Measurements from ENCODE around the gene CAGE1. TPM values are rescaled to one million over a fixed set of nuclear protein-coding genes. Genes with fewer than 3 reads are reported as not detected.
"Not testable (repeated sequence)": the region's sequence is repeated elsewhere in the genome, so short reads cannot be mapped to it uniquely, and the experiment has no call there.

Gene CAGE1
- total RNA-seq, 1 donor from 2014 or later, result not detected

DNA sequence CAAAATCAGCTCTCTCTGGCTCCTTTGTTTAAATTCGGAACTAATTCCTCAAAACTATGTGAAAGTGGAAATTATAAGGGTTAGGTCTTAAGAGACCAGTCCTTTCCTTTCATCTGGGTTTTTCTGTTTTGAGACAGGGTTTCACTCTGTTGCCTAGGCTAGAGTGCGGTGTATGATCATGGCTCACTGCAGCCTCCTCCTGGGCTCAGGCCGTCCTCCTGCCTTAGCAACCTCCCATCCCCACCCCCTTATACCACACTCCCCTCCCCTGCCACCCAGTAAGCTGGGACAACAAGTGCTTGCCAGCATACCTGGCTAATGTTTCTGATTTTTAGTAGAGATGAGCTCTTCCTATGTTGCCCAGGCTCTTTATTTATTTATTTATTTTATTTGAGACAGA is 63.8 kb downstream of the CAGE1 start:
- Mint-ChIP-seq H3K4me3 (ENCODE audit: low read depth) (no peak overlapping the region), H3K9me3 (ENCODE audit: low read depth) (no peaks in the 10 kb centered on the region), H3K27ac (no peak overlapping the region), H3K27me3 (no peaks in the 10 kb centered on the region), H3K4me1 (ENCODE audit: low read depth) (no peaks in the 10 kb centered on the region), H3K36me3 (ENCODE audit: insufficient read depth) (no peaks in the 10 kb centered on the region)
- DNase-seq (ENCODE audit: low spot score, unreplicated experiment), result no peak
- TF ChIP-seq, protein P1, sequence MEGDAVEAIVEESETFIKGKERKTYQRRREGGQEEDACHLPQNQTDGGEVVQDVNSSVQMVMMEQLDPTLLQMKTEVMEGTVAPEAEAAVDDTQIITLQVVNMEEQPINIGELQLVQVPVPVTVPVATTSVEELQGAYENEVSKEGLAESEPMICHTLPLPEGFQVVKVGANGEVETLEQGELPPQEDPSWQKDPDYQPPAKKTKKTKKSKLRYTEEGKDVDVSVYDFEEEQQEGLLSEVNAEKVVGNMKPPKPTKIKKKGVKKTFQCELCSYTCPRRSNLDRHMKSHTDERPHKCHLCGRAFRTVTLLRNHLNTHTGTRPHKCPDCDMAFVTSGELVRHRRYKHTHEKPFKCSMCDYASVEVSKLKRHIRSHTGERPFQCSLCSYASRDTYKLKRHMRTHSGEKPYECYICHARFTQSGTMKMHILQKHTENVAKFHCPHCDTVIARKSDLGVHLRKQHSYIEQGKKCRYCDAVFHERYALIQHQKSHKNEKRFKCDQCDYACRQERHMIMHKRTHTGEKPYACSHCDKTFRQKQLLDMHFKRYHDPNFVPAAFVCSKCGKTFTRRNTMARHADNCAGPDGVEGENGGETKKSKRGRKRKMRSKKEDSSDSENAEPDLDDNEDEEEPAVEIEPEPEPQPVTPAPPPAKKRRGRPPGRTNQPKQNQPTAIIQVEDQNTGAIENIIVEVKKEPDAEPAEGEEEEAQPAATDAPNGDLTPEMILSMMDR (IDR thresholded peaks at IDR 0.05; ENCODE audit: unreplicated experiment), result no peak

DNA sequence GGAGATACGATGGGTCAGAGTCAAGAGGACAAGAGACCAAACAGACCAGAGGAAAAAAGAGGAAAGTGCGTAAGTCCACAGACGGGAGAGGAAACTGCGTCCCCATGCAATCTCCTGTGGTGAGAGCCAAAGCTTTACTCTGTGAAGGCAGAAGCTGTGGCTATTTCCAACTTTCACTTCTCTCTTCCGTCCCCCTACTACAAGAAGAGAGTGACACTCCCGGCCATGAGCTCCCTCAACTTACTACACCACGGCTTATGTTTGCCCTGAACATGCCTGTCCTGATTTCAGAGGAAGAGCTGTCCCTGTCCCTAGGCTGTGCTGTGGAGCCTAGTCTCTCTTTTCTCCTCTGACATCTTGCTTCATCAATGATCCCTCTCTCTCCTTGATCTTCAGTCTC is 65.0 kb downstream of the CAGE1 start:
- Mint-ChIP-seq H3K36me3 (ENCODE audit: insufficient read depth) (no peaks in the 10 kb centered on the region), H3K9me3 (ENCODE audit: low read depth) (no peaks in the 10 kb centered on the region), H3K27me3 (no peaks in the 10 kb centered on the region), H3K4me3 (ENCODE audit: low read depth) (no peak overlapping the region), H3K27ac (no peak overlapping the region), H3K4me1 (ENCODE audit: low read depth) (no peaks in the 10 kb centered on the region)
- TF ChIP-seq, protein P1 (IDR thresholded peaks at IDR 0.05; ENCODE audit: unreplicated experiment), result no peak
- no peak for DNase-seq (ENCODE audit: low spot score, unreplicated experiment)

DNA sequence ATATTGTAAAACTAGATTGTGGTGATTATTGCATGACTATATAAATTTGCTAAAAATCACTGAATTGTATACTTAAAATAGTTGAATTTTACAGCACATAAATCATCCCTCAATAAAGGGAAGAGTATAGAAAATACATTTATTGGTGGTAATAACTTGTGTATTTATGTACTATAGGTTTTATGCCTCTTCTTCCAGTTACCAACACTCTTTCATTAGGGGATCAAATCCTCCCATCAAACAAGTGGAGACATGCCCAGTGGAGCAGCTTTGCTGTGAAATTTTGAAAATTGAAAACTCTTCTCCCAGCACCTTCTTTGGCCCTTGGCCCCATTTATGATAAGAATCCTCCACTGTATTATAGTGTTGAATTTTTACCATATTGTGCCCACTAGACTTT is 66.5 kb downstream of the CAGE1 start:
- no peak overlapping the region for H3K4me3 Mint-ChIP-seq (ENCODE audit: low read depth)
- no peaks in the 10 kb centered on the region for H3K36me3 Mint-ChIP-seq (ENCODE audit: insufficient read depth)
- TF ChIP-seq, protein P1 (IDR thresholded peaks at IDR 0.05; ENCODE audit: unreplicated experiment), result no peak
- H3K4me1 Mint-ChIP-seq (ENCODE audit: low read depth), result no peaks in the 10 kb centered on the region
- H3K27me3 Mint-ChIP-seq, result no peaks in the 10 kb centered on the region
- H3K27ac Mint-ChIP-seq, result no peak overlapping the region
- no peak for DNase-seq (ENCODE audit: low spot score, unreplicated experiment)
- no peaks in the 10 kb centered on the region for H3K9me3 Mint-ChIP-seq (ENCODE audit: low read depth)

DNA sequence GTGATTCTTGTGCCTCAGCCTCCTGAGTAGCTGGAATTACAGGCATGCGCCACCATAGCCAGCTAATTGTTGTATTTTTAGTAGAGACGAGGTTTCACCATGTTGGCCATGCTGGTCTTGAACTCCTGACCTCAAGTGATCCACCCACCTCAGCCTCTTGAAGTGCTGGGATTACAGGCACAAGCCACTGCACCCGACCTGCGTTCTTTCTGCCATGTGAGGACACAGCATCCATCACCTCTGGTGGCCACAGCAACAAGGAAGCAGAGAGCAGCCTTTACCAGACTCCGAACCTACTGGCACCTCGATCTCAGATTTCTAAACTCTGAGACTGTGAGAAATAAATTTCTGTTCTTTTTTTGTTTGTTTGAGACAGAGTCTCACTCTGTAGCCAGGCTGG is 67.7 kb downstream of the CAGE1 start:
- H3K4me1 Mint-ChIP-seq (ENCODE audit: low read depth); H3K36me3 Mint-ChIP-seq (ENCODE audit: insufficient read depth); H3K27me3 Mint-ChIP-seq; H3K9me3 Mint-ChIP-seq (ENCODE audit: low read depth); DNase-seq (ENCODE audit: low spot score, unreplicated experiment); H3K4me3 Mint-ChIP-seq (ENCODE audit: low read depth); H3K27ac Mint-ChIP-seq: not testable (repeated sequence)

DNA sequence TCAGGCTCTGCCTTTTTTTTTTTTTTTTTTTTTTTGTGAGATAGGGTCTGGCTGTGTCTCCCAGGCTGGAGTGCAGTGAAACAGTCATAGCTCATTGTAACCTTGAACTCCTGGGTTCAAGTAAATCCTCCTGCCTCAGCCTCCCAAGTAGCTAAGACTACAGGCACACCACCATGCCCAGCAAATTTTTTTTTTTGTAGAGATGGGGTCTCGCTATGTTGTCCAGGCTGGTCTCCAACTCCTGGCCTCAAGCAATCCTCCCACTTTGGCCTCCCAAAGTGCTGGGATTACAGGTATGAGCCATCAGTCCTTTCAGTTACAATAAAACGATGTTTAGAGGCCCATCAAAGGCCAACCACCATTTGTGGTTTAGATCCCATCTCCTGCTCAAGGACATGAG is 70.1 kb downstream of the CAGE1 start:
- not testable (repeated sequence) for H3K36me3 Mint-ChIP-seq (ENCODE audit: insufficient read depth); H3K9me3 Mint-ChIP-seq (ENCODE audit: low read depth); DNase-seq (ENCODE audit: low spot score, unreplicated experiment); H3K4me3 Mint-ChIP-seq (ENCODE audit: low read depth); H3K27ac Mint-ChIP-seq; H3K27me3 Mint-ChIP-seq; H3K4me1 Mint-ChIP-seq (ENCODE audit: low read depth)

DNA sequence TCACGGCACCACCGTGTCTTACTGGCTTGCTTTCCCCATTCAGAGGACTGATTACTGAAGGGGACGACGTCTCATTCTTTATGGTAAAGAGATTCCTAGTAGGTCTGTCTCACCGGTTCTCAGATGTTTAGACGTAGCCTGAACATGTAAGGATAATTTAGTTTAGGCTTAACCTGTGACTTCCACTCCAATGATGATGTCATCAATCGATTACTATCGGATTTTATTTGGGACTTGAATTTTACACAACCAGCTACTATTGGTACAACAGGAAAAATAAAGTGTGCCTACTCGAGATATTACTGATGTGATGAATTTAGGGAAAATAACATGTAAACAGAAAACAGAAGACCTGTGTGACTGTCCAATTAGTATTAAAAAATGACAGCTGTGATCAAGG is 72.0 kb downstream of the CAGE1 start:
- TF ChIP-seq, protein P1 (IDR thresholded peaks at IDR 0.05; ENCODE audit: unreplicated experiment), result no peak
- Mint-ChIP-seq H3K4me3 (ENCODE audit: low read depth) (no peak overlapping the region), H3K36me3 (ENCODE audit: insufficient read depth) (peaks cover 2% of the 10 kb centered on the region), H3K27me3 (no peaks in the 10 kb centered on the region), H3K4me1 (ENCODE audit: low read depth) (no peaks in the 10 kb centered on the region), H3K27ac (no peak overlapping the region), H3K9me3 (ENCODE audit: low read depth) (peaks cover 3% of the 10 kb centered on the region)
- DNase-seq (ENCODE audit: low spot score, unreplicated experiment), result no peak
